NK-92 (cell line): Measurements from ENCODE around the gene MAZ.
"Not testable (repeated sequence)": the region's sequence is repeated elsewhere in the genome, so short reads cannot be mapped to it uniquely, and the experiment has no call there.

ENCODE experiments used
- DNase-seq: peaks from one replicate; lab custom pipeline; 2025; ENCODE audit not compliant: unreplicated experiment; lab: John Stamatoyannopoulos, UW

The MAZ gene

DNA sequence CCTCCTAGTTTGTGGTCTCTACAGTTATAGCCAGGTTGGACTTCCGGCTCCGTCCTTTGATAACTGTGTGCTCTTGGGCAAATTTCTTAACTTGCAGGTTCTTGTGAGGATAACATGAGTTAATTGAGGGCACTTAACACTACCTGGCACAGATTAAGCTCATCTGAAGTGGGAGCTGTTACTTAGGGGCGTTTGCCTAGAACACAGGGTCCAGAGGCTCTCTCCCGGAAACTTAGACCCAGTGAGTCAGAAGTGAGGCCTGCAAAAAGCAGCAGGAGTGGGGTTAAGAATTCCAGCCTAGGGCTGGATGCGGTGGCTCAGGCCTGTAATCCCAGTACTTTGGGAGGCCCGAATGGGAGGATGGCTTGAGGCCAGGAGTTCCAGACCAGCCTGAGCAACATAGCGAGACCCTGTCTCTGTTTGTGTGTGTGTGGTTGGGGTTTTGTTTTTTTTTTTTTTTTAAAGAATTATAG lies 15.3 kb downstream of the MAZ start:
- no peak for DNase-seq

DNA sequence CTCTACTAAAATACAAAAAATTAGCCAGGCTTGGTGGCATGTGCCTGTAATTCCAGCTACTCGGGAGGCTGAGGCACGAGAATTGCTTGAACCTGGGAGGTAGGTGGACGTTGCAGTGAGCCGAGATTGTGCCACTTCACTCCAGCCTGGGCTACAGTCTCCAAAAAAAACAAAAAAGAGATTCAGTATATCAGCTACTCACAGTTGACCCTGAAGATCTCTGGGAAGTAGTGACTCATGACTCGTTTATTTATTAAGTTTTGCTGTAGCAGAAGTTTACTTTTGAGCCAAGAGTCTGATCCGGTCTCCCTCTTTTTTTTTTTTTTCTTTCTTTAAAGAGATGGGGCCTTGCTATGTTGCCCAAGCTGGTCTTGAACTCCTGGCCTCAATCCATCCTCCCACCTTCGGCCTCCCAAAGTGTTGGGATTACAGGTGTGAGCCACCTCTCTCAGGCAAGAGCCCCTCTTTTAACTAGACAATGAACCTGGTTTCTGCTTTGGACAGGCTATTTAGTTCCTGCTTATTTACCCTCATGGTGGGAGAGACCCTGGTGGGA lies 18.3 kb downstream of the MAZ start:
- DNase-seq, result no peak

- no peak for DNase-seq
Measured at GRCh38 chr16:29825145-29826044, 19.1 kb downstream of the MAZ start.

GRCh38 chr16:29826342-29826695 lies 20.0 kb downstream of the MAZ start:
- no peak for DNase-seq

DNA sequence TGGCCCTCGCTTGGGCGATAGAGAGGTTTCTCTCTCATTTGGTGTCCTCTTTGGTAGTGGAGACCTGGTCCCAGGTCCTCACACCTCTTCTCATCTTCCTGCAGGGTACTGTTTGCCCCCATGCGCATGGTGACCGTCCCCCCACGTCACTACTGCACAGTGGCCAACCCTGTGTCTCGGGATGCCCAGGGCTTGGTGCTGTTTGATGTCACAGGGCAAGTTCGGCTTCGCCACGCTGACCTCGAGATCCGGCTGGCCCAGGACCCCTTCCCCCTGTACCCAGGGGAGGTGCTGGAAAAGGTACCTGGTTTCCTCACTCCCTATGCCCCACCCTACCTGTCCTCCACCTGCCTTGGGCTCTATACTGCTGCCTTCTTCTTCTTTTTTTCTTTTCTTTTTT lies 24.4 kb downstream of the MAZ start:
- no peak for DNase-seq

GRCh38 chr16:29831490-29831889 lies 25.2 kb downstream of the MAZ start:
- DNase-seq, result no peak

DNA sequence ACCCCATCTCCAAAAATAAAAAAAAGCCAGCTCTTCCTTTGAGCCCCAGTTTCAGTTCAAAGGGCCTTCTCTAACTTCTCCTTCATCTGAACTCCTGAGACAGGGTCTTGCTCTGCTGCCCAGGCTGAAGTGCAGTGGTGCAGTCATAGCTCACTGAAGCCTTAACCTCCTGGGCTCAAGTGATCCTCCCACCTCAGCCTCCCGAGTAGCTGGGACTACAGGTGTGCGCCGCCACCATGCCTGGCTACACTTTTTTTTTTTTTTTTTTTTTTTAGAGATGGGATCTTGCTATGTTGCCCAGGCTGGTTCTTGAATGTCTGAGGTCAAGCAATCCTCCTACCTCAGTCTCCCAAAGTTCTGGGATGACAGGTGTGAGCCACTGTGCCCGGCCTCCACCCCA lies 26.9 kb downstream of the MAZ start:
- not testable (repeated sequence) for DNase-seq

GRCh38 chr16:29834079-29834478 lies 27.8 kb downstream of the MAZ start:
- no peak for DNase-seq

DNA sequence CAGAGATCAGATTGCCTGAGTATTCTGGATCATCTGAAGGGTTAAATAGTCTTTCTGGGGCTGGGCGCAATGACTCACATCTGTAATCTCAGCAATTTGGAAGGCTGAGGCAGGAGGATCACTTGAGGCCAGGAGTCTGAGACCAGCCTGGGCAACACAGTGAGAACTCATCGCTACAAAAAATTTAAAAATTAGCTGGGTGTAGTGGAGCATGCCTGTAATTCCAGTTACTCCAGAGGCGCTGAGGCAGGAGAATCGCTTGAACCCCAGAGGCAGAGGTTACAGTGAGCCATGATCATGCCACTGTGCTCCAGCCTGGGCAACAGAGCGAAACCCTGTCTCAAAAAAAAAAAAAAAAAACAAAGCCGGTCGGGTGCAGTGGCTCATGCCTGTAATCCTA lies 29.6 kb downstream of the MAZ start:
- no peak for DNase-seq

DNA sequence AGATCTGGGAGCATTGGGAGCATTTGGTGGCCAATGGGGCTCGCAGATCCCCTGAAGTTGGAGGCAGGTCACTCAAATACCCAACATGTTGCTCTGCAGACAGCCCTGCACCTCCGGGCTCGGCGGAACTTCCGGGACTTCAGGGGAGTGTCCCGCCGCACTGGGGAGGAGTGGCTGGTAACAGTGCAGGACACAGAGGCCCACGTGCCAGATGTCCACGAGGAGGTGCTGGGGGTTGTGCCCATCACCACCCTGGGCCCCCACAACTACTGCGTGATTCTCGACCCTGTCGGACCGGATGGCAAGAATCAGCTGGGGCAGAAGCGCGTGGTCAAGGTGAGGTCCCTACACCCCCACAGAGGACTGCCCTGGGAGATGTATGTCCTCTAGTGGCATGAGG lies 30.3 kb downstream of the MAZ start:
- no peak for DNase-seq

GRCh38 chr16:29837841-29838240 lies 31.5 kb downstream of the MAZ start:
- DNase-seq, result no peak

DNA sequence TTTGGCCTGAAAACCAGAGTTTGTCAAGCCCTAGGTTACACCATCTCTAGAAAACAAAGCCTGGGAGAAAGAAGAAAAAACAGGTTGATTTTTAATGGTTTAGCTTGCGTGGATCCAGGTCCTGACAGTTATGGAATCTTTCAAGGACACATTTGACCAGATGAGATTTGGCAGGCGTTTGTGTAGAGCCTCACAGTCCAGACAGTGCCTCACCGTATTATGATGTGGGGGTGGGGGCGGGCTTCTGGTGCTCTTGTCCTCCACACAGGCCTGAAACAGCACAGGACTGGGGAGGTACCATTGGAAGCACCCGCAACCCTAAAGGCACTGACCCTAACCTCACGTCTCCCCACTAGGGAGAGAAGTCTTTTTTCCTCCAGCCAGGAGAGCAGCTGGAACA lies 33.5 kb downstream of the MAZ start:
- no peak for DNase-seq

DNA sequence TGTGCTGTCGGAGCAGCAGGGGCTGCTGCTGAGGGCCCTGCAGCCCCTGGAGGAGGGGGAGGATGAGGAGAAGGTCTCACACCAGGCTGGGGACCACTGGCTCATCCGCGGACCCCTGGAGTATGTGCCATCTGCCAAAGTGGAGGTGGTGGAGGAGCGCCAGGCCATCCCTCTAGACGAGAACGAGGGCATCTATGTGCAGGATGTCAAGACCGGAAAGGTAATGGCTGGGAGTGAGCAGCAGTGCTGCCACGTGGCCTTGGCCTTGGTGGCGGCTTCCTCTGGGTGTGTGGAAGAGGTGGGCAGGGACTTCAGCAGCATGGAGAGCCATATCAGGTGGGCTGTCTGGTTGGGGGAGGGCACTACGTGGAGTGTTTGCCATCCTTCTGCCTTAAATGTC lies 33.9 kb downstream of the MAZ start:
- no peak for DNase-seq

GRCh38 chr16:29841631-29842030 lies 35.3 kb downstream of the MAZ start:
- DNase-seq, result no peak

GRCh38 chr16:29842732-29843346 lies 36.5 kb downstream of the MAZ start:
- DNase-seq, result no peak

GRCh38 chr16:29843931-29844330 lies 37.6 kb downstream of the MAZ start:
- no peak for DNase-seq

- no peak for DNase-seq
Measured at GRCh38 chr16:29844575-29845331, 38.4 kb downstream of the MAZ start.

GRCh38 chr16:29845656-29846055 lies 39.3 kb downstream of the MAZ start:
- DNase-seq, result no peak

DNA sequence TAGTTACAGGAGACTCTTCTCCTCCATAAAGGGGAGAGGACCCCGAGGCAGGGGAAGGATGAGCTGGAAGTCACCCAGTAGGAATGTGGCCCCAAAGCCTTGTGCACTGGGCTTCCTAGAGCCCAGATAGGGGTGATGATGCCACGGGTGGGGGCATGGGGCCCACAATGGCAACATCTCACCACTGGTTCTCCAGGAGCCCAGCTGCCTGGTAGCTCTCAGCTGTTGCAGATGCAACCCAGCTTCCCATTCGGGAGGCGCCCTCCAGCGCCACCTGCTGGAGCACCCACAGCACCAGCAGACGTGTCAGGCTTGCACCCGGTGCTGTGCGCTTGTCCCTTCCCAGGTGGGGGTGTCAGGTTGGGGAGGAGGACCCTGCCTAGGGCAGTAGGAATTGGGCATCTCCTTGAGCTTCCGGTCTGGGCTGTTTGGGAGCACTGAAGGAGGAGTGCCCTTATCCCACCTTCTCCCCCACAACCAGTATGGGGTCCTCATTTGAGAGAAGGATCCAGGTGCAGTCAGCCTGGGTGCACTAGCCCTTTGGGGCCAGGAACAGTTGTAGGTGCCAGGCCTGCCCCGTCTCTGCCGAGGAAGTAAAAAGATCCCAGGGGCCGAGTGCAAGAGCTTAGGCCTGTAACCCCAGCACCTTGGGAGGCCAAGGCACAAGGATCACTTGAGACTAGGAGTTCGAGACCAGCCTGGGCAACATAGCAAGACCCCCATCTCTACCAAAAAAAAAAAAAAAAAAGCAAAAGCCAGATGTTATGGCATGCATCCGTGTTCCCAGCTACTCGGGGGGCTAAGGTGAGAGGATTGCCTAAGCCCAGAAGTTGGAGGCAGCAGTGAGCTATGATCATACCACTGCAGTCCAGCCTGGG lies 42.3 kb downstream of the MAZ start:
- no peak for DNase-seq

- DNase-seq, result no peak
Measured at GRCh38 chr16:29849505-29849904, 43.2 kb downstream of the MAZ start.

DNA sequence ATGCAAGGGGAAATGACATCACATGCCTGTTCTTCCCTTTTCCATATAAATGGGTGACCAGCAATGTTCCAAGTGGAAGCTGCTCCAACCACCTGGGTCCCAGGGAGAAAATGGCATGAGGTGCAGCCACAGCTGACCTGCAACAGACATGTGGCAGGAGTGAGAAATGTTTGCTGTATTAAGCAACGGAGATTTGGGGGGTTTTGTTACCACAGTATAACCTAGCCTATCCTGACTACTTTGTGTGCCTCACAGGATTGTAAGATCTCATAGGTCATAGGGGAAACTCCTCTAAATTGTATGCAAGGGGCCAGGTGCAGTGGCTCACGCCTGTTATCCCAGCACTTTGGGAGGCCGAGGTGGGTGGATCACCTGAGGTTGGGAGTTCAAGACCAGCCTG lies 44.7 kb downstream of the MAZ start:
- no peak for DNase-seq
